CD14-positive monocyte (primary cell): ENCODE results near the gene VTI1A. TPM values are rescaled to one million over a fixed set of nuclear protein-coding genes. Genes with fewer than 3 reads are reported as not detected.

Source experiments
- DNase-seq, 3 donors: peaks; one replicate each; pipeline ENCODE4 v3.0.0-alpha.2; 2011 to 2022
- H2AFZ ChIP-seq: 2 replicates; pipeline ENCODE4 v1.6.0; 2012; ENCODE audit warnings: mild to moderate bottlenecking, low read depth, low read length, inconsistent platforms; ENCODE audit not compliant: insufficient read depth, poor library complexity, severe bottlenecking
- H3K27ac ChIP-seq, 2 donors: 1 replicate in 1 of 2; 2 replicates in 1 of 2; pipeline ENCODE4 v1.5.1; 2012 to 2013; ENCODE audit warnings: low read length in 2 of 2, control low read depth in 1 of 2, inconsistent platforms in 1 of 2, low read depth in 1 of 2, mild to moderate bottlenecking in 1 of 2
- H3K27me3 ChIP-seq, 2 donors: one replicate each; pipeline versions ENCODE4 v1.6.0 to v1.6.1; 2011 to 2013; ENCODE audit warnings: low read length in 2 of 2; ENCODE audit not compliant: control insufficient read depth in 2 of 2, insufficient read depth in 2 of 2
- H3K36me3 ChIP-seq, 2 donors: replicated peaks in 1 of 2; 1 replicate in 1 of 2; 2 replicates in 1 of 2; pipeline versions ENCODE4 v1.5.1 to v1.6.1; 2012 to 2013; ENCODE audit warnings: low read length in 2 of 2, control low read depth in 1 of 2, inconsistent platforms in 1 of 2, mild to moderate bottlenecking in 1 of 2; ENCODE audit not compliant: insufficient read depth in 2 of 2, control insufficient read depth in 1 of 2
- H3K4me1 ChIP-seq, 2 donors: 1 replicate in 1 of 2; 2 replicates in 1 of 2; pipeline versions ENCODE4 v1.5.1 to v1.6.1; 2012 to 2013; ENCODE audit warnings: low read length in 2 of 2, control low read depth in 1 of 2, inconsistent platforms in 1 of 2, mild to moderate bottlenecking in 1 of 2, moderate library complexity in 1 of 2; ENCODE audit not compliant: insufficient read depth in 2 of 2, control insufficient read depth in 1 of 2
- H3K4me2 ChIP-seq: replicated peaks from 2 replicates; pipeline ENCODE3; 2012; ENCODE audit warnings: low read length, moderate library complexity, mild to moderate bottlenecking; ENCODE audit not compliant: poor library complexity, severe bottlenecking; ENCODE audit errors: extremely low read depth
- H3K4me3 ChIP-seq, 3 experiments: fragments of 200-600 bp in 1 of 3; sonication (generic) in 1 of 3; replicated peaks in 1 of 3; 1 replicate in 2 of 3; 2 replicates in 1 of 3; pipeline ENCODE4 v1.5.1; 2011 to 2013; ENCODE audit warnings: low read length in 3 of 3, mild to moderate bottlenecking in 3 of 3, control low read depth in 2 of 3, low read depth in 2 of 3, inconsistent platforms in 1 of 3, moderate library complexity in 1 of 3
- H3K79me2 ChIP-seq: 2 replicates; pipeline ENCODE4 v1.6.0; 2012; ENCODE audit warnings: mild to moderate bottlenecking, control low read depth, inconsistent platforms, low read length, moderate library complexity; ENCODE audit not compliant: insufficient read depth
- H3K9ac ChIP-seq: 2 replicates; pipeline ENCODE4 v1.6.0; 2017; ENCODE audit warnings: low read length, mild to moderate bottlenecking; ENCODE audit not compliant: insufficient read depth, poor library complexity, severe bottlenecking
- H3K9me3 ChIP-seq, 2 donors: replicated peaks in 1 of 2; 1 replicate in 1 of 2; 2 replicates in 1 of 2; pipeline versions ENCODE4 v1.5.1 to v1.6.1; 2012 to 2013; ENCODE audit warnings: low read length in 2 of 2, control low read depth in 1 of 2; ENCODE audit not compliant: control insufficient read depth in 1 of 2, insufficient read depth in 1 of 2
- H4K20me1 ChIP-seq: 2 replicates; pipeline ENCODE4 v1.6.0; 2012; ENCODE audit warnings: mild to moderate bottlenecking, low read length, control low read depth, moderate library complexity; ENCODE audit not compliant: insufficient read depth
- H3K27ac Mint-ChIP-seq, 7 donors: one replicate each; pipeline ENCODE4 v1.8.0; 2020; ENCODE audit warnings: mild to moderate bottlenecking in 7 of 7, mixed read lengths in 7 of 7, moderate library complexity in 6 of 7, inconsistent platforms in 2 of 7
- H3K27me3 Mint-ChIP-seq, 3 donors: one replicate each; pipeline ENCODE4 v1.8.0; 2021 to 2022; ENCODE audit warnings: low read depth in 3 of 3, mild to moderate bottlenecking in 3 of 3, mixed read lengths in 3 of 3, moderate library complexity in 3 of 3, inconsistent platforms in 1 of 3
- H3K36me3 Mint-ChIP-seq, 2 donors: one replicate each; pipeline ENCODE4 v1.8.0; 2020; ENCODE audit warnings: mixed read lengths in 2 of 2, inconsistent platforms in 1 of 2, mild to moderate bottlenecking in 1 of 2
- H3K4me1 Mint-ChIP-seq: one replicate; pipeline ENCODE4 v1.8.0; 2020; ENCODE audit warnings: mild to moderate bottlenecking, mixed read lengths
- H3K4me3 Mint-ChIP-seq, 2 donors: one replicate each; pipeline ENCODE4 v1.8.0; 2020; ENCODE audit warnings: mild to moderate bottlenecking in 2 of 2, mixed read lengths in 2 of 2, moderate library complexity in 1 of 2
- H3K9me3 Mint-ChIP-seq, 7 donors: one replicate each; pipeline ENCODE4 v1.8.0; 2020 to 2022; ENCODE audit warnings: mixed read lengths in 7 of 7, mild to moderate bottlenecking in 6 of 7, moderate library complexity in 6 of 7, inconsistent platforms in 2 of 7
- WGBS: methylation state at CpG from one replicate; pipeline ENCODE4 v1.1.5; 2013; ENCODE audit warnings: missing lambda C conversion rate; ENCODE audit not compliant: insufficient coverage; 5-methylcytosine and 5-hydroxymethylcytosine counted together
- intact Hi-C, 2 donors: fragments of 100-400 bp; cut with micrococcal nuclease; formaldehyde crosslinking; loops; one replicate each; pipeline versions ENCODE4 v1.15.0 to v1.15.1; 2023
- polyA plus RNA-seq, 3 donors: library from polyadenylated mRNA; depleted of rRNA in 1 of 3; unstranded in 2 of 3; stranded (reverse) in 1 of 3; fragments of 300-500 nt in 2 of 3; fragments of >200 nt in 1 of 3; fragmentation: Illumina TruSeq in 2 of 3; gene quantifications; 1 replicate in 2 of 3; 2 replicates in 1 of 3; pipeline ENCODE4 v1.2.3, GENCODE V29; 2012 to 2021
- TF ChIP-seq, protein P1 (sequence below): fragments of 200-600 bp; IDR thresholded peaks from one replicate; pipeline ENCODE4 v1.8.0; 2022; ENCODE audit warnings: antibody characterized with exemption, mild to moderate bottlenecking

The VTI1A gene
- polyA plus RNA-seq, 3 donors, result 23.6 to 25.4 (median 24.1) TPM

DNA sequence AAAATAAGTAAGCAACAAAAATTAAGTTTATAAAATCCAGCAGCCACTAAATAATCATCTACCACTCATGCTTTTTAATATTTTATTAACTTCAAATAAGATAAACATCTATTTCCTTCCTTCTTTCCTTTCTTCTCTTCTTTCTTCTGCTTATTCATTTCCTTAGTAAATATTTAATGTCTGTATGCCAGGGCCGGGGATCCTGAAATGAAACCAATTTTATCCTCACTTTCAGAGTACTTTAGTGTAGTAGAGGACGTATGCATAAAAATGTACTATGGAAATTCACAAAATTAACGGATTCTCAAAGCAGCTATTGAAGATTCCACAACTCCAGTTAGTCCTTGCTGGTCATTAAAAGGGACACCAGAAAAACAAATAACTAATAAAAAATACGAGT is 224.7 kb downstream of the VTI1A start:
- Histone ChIP-seq H2AFZ (no peak overlapping the region), H3K9me3 (no peaks in the 10 kb centered on the region), H3K36me3 (peaks cover 8 to 42% of the 10 kb centered on the region in 2 donors), H3K4me2 (no peak overlapping the region), H4K20me1 (no peaks in the 10 kb centered on the region), H3K9ac (no peak overlapping the region), H3K4me1 (no peaks in the 10 kb centered on the region), H3K79me2 (no peaks in the 10 kb centered on the region), H3K4me3 (no peak overlapping the region), H3K27me3 (no peaks in the 10 kb centered on the region), H3K27ac (no peak overlapping the region)
- peaks cover 29 to 42% of the 10 kb centered on the region in 2 donors for H3K36me3 Mint-ChIP-seq
- TF ChIP-seq, protein P1, sequence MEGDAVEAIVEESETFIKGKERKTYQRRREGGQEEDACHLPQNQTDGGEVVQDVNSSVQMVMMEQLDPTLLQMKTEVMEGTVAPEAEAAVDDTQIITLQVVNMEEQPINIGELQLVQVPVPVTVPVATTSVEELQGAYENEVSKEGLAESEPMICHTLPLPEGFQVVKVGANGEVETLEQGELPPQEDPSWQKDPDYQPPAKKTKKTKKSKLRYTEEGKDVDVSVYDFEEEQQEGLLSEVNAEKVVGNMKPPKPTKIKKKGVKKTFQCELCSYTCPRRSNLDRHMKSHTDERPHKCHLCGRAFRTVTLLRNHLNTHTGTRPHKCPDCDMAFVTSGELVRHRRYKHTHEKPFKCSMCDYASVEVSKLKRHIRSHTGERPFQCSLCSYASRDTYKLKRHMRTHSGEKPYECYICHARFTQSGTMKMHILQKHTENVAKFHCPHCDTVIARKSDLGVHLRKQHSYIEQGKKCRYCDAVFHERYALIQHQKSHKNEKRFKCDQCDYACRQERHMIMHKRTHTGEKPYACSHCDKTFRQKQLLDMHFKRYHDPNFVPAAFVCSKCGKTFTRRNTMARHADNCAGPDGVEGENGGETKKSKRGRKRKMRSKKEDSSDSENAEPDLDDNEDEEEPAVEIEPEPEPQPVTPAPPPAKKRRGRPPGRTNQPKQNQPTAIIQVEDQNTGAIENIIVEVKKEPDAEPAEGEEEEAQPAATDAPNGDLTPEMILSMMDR, result no peak
- no CpG with 5 or more reads among the region's 4 CpGs for WGBS
- no peak overlapping the region for H3K4me3 Mint-ChIP-seq
- H3K27ac Mint-ChIP-seq, result no peak overlapping the region
- H3K4me1 Mint-ChIP-seq, result no peaks in the 10 kb centered on the region
- DNase-seq, result no peak
- no peaks in the 10 kb centered on the region for H3K27me3 Mint-ChIP-seq
- no peaks in the 10 kb centered on the region for H3K9me3 Mint-ChIP-seq
- intact Hi-C loops, result no loop called here

DNA sequence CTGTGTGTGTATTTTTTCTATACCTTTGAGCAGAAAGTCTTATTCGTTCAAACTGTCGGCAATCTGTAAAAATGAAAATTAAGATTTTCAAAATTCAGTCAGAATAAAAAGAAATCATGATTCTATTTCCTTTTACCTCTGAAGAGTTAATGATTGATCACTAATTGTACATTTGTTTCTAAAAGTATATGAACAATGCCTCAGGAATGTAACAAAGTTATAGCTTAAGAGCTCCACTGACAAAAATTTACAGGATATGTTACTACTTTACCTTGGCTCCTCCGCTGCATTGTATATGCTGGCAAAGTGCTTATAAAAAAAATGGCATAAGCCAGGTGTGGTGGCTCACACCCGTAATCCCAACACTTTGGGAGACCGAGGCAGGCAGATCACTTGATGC is 225.7 kb downstream of the VTI1A start:
- Histone ChIP-seq H3K36me3 (peaks cover 8 to 47% of the 10 kb centered on the region in 2 donors), H3K27ac (no peak overlapping the region), H3K4me3 (no peak overlapping the region), H3K4me1 (no peaks in the 10 kb centered on the region), H2AFZ (no peak overlapping the region), H3K79me2 (no peaks in the 10 kb centered on the region), H3K27me3 (no peaks in the 10 kb centered on the region), H3K4me2 (no peak overlapping the region), H3K9me3 (no peaks in the 10 kb centered on the region), H3K9ac (no peak overlapping the region), H4K20me1 (no peaks in the 10 kb centered on the region)
- no peak overlapping the region for H3K4me3 Mint-ChIP-seq
- intact Hi-C loops, result no loop called here
- 100% methylated on average over 2 of the region's 5 CpGs for WGBS
- H3K9me3 Mint-ChIP-seq, result no peaks in the 10 kb centered on the region
- no peaks in the 10 kb centered on the region for H3K4me1 Mint-ChIP-seq
- no peaks in the 10 kb centered on the region for H3K27me3 Mint-ChIP-seq
- no peak for DNase-seq
- TF ChIP-seq, protein P1, result no peak
- H3K27ac Mint-ChIP-seq, result no peak overlapping the region
- peaks cover 25 to 37% of the 10 kb centered on the region in 2 donors for H3K36me3 Mint-ChIP-seq
